Vagina (tissue), 2 donors: ENCODE results near the gene PDK2. TPM values are rescaled to one million over a fixed set of nuclear protein-coding genes. Genes with fewer than 3 reads are reported as not detected.

Experiments
- DNase-seq, 2 donors: peaks; one replicate each; pipeline ENCODE4 v3.0.0-alpha.2; 2017; ENCODE audit errors: extremely low spot score in 2 of 2
- H3K27ac ChIP-seq: fragments of 200-600 bp; sonication (generic); one replicate; pipeline ENCODE4 v1.5.1; 2019
- H3K27me3 ChIP-seq: fragments of 200-600 bp; sonication (generic); one replicate; pipeline ENCODE4 v1.5.1; 2019
- H3K36me3 ChIP-seq, 2 donors: fragments of 200-600 bp; sonication (generic); one replicate each; pipeline ENCODE4 v1.5.1; 2017 to 2019
- H3K4me1 ChIP-seq: fragments of 200-600 bp; sonication (generic); one replicate; pipeline ENCODE4 v1.5.1; 2019
- H3K4me3 ChIP-seq, 2 donors: fragments of 200-600 bp; sonication (generic); 1 replicate in 1 of 2; 2 replicates in 1 of 2; pipeline ENCODE4 v1.5.1; 2016 to 2019
- H3K9me3 ChIP-seq: fragments of 200-600 bp; sonication (generic); one replicate; pipeline ENCODE4 v1.5.1; 2019
- POLR2A ChIP-seq, 2 donors: fragments of 450-650 bp; IDR thresholded peaks; one replicate each; pipeline ENCODE4 v1.6.1; 2017; ENCODE audit warnings: antibody characterized with exemption in 2 of 2, mild to moderate bottlenecking in 2 of 2, moderate library complexity in 2 of 2
- POLR2AphosphoS5 ChIP-seq, 2 donors: sonication (generic); formaldehyde crosslinking; IDR thresholded peaks; one replicate each; pipeline ENCODE4 v1.9.0; 2017; ENCODE audit warnings: antibody characterized with exemption in 2 of 2, mild to moderate bottlenecking in 2 of 2, low read depth in 1 of 2; ENCODE audit not compliant: insufficient read depth in 1 of 2
- intact Hi-C: fragments of 100-400 bp; cut with DNase I; formaldehyde crosslinking; loops from one replicate; pipeline ENCODE4 v1.15.1; 2023
- total RNA-seq: library from RNA; depleted of rRNA; stranded (reverse); fragments of >200 nt; gene quantifications from one replicate; pipeline ENCODE4 v1.2.3, GENCODE V29; 2016
- TF ChIP-seq, protein P1 (sequence below), 3 experiments: fragments of 450-650 bp in 2 of 3; fragments of 200-600 bp in 1 of 3; sonication (generic) in 1 of 3; IDR thresholded peaks; one replicate each; pipeline ENCODE4 v1.5.1; 2017 to 2019; ENCODE audit warnings: antibody characterized with exemption in 3 of 3, mild to moderate bottlenecking in 2 of 3, moderate library complexity in 2 of 3

The PDK2 gene
- total RNA-seq, 1 donor from 2014 or later, result 44.4 TPM

DNA sequence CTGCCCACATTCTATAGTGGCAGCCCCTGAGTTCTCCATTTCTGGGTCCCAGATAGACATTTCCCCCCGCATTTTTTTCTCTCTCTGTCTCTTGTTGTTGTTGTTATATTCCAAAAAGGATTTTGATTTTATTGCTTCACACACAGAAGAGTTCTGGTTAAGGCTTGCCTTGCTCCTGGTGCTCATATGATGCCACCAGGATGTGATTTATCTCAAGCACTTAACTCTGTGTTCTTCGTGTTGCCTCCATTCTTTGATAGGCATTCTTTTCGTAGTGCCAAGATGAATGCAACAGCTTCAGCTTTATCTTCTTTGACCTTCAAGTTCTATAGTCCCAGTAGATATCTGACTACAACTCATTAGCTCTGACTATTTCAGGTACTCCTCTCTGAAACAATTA lies 30.1 kb upstream of the PDK2 start:
- TF ChIP-seq, protein P1, sequence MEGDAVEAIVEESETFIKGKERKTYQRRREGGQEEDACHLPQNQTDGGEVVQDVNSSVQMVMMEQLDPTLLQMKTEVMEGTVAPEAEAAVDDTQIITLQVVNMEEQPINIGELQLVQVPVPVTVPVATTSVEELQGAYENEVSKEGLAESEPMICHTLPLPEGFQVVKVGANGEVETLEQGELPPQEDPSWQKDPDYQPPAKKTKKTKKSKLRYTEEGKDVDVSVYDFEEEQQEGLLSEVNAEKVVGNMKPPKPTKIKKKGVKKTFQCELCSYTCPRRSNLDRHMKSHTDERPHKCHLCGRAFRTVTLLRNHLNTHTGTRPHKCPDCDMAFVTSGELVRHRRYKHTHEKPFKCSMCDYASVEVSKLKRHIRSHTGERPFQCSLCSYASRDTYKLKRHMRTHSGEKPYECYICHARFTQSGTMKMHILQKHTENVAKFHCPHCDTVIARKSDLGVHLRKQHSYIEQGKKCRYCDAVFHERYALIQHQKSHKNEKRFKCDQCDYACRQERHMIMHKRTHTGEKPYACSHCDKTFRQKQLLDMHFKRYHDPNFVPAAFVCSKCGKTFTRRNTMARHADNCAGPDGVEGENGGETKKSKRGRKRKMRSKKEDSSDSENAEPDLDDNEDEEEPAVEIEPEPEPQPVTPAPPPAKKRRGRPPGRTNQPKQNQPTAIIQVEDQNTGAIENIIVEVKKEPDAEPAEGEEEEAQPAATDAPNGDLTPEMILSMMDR (IDR thresholded peaks at IDR 0.05), result no peak
- TF ChIP-seq POLR2AphosphoS5 (IDR thresholded peaks at IDR 0.05; ENCODE audit: insufficient read depth in 1 of 2, low read depth in 1 of 2), result peak in 1 of 2 donors; percentile 35
- no peaks in the 10 kb centered on the region for H3K27me3 ChIP-seq
- no peaks in the 10 kb centered on the region for H3K9me3 ChIP-seq
- no peak overlapping the region for H3K4me3 ChIP-seq
- peaks cover 0 to 13% of the 10 kb centered on the region in 2 donors for H3K36me3 ChIP-seq
- intact Hi-C loops, result no loop called here
- DNase-seq, result no peak
- H3K4me1 ChIP-seq, result peaks cover 55% of the 10 kb centered on the region
- H3K27ac ChIP-seq, result peak overlapping the region; percentile 84

DNA sequence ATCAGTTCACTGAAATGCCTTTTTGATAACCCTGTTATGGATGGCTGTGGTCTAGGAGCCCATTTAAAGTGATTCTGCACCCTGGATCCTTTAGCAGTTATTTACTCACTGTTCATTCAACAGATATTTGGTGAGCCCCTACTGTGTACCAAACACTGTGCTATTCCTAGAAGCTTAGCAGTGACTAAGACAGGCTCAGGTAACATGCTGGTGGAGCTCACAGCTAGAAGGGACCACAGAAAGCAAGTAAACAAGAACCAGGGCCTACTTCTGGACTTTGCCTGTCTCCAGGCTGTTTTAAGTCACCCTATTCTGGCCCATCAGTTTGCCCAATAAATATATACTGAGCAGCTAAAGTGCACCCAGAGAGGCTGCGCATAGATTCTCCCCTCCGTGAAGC lies 28.2 kb upstream of the PDK2 start:
- H3K4me3 ChIP-seq, result no peak overlapping the region
- no peaks in the 10 kb centered on the region for H3K9me3 ChIP-seq
- H3K27me3 ChIP-seq, result no peaks in the 10 kb centered on the region
- no peak for DNase-seq
- peaks cover 36% of the 10 kb centered on the region for H3K4me1 ChIP-seq
- TF ChIP-seq, protein P1 (IDR thresholded peaks at IDR 0.05), result no peak
- TF ChIP-seq POLR2A (IDR thresholded peaks at IDR 0.05) (no peak), POLR2AphosphoS5 (IDR thresholded peaks at IDR 0.05; ENCODE audit: insufficient read depth in 1 of 2, low read depth in 1 of 2) (no peak)
- H3K27ac ChIP-seq, result no peak overlapping the region
- H3K36me3 ChIP-seq, result peaks cover 0 to 24% of the 10 kb centered on the region in 2 donors
- intact Hi-C loops, result no loop called here

DNA sequence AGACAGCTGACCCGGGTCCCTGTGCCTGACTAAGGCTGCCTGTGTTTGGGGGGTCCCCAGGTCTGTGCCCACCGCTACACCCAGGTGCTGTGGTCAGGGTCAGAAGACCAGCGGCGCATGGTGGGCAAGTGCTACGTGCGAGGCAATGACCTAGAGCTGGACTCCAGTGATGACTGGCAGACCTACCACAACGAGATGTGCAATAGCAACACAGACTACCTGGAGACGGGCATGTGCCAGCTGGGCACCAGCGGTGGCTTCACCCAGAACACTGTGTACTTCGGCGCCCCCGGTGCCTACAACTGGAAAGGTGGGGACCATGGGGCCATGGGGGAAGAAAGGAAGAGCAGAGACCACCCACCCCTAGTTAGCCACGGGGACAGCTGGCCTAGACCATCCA lies 27.2 kb upstream of the PDK2 start:
- TF ChIP-seq POLR2A (IDR thresholded peaks at IDR 0.05) (no peak), POLR2AphosphoS5 (IDR thresholded peaks at IDR 0.05; ENCODE audit: insufficient read depth in 1 of 2, low read depth in 1 of 2) (no peak)
- TF ChIP-seq, protein P1 (IDR thresholded peaks at IDR 0.05), result no peak
- no peak overlapping the region for H3K27ac ChIP-seq
- intact Hi-C loops, result no loop called here
- H3K4me3 ChIP-seq, result no peak overlapping the region
- no peaks in the 10 kb centered on the region for H3K9me3 ChIP-seq
- H3K36me3 ChIP-seq, result peaks cover 0 to 24% of the 10 kb centered on the region in 2 donors
- no peaks in the 10 kb centered on the region for H3K27me3 ChIP-seq
- H3K4me1 ChIP-seq, result peaks cover 26% of the 10 kb centered on the region
- no peak for DNase-seq

DNA sequence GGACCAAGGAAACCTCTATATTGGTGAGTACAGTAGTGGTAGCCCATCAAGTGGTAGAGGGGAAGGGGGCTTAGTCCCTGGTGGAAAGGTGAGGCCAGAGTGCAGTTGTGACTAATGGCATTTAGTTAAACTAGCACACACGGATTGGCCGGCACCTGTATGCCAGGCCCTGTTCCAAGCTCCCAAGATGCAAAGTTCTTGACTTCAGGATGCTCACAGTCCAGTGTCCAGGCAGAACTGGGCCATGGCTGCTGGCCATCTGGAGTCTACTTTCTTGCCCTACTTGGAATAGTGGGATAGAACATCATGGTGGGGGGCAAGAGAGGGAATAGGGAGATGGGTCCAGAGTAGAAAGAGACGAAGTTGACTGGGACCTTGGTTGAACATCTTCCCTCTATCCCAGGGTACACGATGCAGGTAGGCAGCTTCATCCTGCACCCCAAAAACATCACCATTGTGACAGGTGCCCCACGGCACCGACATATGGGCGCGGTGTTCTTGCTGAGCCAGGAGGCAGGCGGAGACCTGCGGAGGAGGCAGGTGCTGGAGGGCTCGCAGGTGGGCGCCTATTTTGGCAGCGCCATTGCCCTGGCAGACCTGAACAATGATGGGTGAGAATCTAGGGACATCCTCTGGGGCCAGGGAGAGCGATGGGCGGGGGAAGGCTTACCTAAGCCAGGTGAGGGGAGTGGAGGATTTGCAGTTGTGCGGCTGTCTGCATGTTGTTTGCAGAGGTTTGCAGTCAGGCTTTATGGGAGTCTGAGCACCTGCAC lies 24.1 kb upstream of the PDK2 start:
- intact Hi-C loops, result no loop called here
- H3K27ac ChIP-seq, result no peak overlapping the region
- H3K27me3 ChIP-seq, result no peaks in the 10 kb centered on the region
- H3K4me3 ChIP-seq, result no peak overlapping the region
- no peaks in the 10 kb centered on the region for H3K9me3 ChIP-seq
- H3K36me3 ChIP-seq, result peaks cover 0 to 24% of the 10 kb centered on the region in 2 donors
- DNase-seq, result no peak
- H3K4me1 ChIP-seq, result no peaks in the 10 kb centered on the region
- TF ChIP-seq POLR2AphosphoS5 (IDR thresholded peaks at IDR 0.05; ENCODE audit: insufficient read depth in 1 of 2, low read depth in 1 of 2) (no peak), POLR2A (IDR thresholded peaks at IDR 0.05) (no peak)
- TF ChIP-seq, protein P1 (IDR thresholded peaks at IDR 0.05), result no peak

DNA sequence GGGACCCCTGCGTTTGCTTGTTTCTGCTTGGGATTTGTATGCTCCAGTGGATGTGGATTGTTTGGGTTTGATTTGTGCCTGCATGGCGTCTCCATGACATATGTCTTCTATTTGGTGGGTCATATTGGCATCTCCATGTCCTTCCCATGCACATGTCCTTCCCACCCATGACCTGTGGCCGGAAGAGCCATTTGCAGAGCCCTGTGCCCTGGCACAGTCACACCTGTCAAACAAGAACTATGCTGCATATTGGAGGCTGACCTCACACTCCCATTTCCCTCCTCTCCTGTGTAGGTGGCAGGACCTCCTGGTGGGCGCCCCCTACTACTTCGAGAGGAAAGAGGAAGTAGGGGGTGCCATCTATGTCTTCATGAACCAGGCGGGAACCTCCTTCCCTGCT lies 23.5 kb upstream of the PDK2 start:
- H3K9me3 ChIP-seq, result no peaks in the 10 kb centered on the region
- TF ChIP-seq POLR2A (IDR thresholded peaks at IDR 0.05), result no peak
- TF ChIP-seq, protein P1 (IDR thresholded peaks at IDR 0.05), result no peak
- TF ChIP-seq POLR2AphosphoS5 (IDR thresholded peaks at IDR 0.05; ENCODE audit: insufficient read depth in 1 of 2, low read depth in 1 of 2), result no peak
- H3K4me1 ChIP-seq, result no peaks in the 10 kb centered on the region
- H3K36me3 ChIP-seq, result peaks cover 0 to 29% of the 10 kb centered on the region in 2 donors
- no peaks in the 10 kb centered on the region for H3K27me3 ChIP-seq
- no peak for DNase-seq
- intact Hi-C loops, result no loop called here
- H3K4me3 ChIP-seq, result no peak overlapping the region
- no peak overlapping the region for H3K27ac ChIP-seq
